ENCODE measurements around the gene RAB5IF.
"Not testable (repeated sequence)": the region's sequence is repeated elsewhere in the genome, so short reads cannot be mapped to it uniquely, and the experiment has no call there.

The RAB5IF gene

DNA sequence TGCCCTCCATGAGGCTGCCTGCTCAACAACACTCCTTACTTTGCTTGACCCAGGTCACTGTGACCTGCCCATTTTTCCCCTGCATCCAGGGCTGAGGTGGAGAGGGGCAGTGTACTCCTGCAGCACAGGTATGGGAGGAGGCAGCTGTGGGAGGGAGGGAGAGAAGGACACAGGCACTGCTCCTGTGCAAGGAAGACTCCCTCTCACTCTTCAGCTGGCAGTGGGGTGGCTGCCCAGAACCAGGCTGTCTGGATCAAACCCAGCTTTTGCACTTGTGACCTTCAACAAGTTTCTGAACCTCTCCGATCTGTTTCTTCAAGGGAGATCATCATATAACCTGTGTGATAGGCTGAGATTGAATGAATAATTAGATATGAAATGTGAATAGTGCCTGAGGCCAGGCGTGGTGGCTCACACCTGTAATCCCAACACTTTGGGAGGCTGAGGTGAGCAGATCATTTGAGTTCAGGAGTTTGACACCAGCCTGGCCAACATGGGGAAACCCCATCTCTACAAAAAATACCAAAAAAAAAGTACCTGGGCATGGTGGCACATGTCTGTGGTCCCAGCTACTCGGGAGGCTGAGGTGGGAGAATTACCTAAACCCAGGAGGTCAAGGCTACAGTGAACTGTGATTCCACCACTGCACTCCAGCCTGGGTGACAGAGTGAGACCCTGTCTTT lies 18.1 kb upstream of the RAB5IF start:
- no peak for DNase-seq

DNA sequence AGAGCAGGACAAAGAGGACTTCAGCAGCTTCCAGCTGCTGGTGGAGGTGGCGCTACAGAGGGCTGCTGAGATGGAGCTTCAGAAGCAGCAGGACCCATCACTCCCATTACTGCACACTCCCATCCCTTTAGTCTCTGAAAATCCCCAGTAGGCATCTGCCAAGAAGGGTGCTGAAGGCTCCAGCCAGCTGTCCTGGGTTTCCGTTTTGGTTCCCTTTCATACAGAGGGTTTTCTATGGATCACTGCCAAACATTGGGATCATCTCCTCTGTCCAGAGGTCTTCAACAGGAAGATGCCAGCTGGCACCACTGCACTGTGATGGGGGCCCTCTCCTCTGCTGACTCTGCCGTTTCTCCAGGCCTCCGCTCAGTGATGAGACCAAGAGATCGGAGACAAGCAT lies 14.3 kb upstream of the RAB5IF start:
- no peak for DNase-seq

DNA sequence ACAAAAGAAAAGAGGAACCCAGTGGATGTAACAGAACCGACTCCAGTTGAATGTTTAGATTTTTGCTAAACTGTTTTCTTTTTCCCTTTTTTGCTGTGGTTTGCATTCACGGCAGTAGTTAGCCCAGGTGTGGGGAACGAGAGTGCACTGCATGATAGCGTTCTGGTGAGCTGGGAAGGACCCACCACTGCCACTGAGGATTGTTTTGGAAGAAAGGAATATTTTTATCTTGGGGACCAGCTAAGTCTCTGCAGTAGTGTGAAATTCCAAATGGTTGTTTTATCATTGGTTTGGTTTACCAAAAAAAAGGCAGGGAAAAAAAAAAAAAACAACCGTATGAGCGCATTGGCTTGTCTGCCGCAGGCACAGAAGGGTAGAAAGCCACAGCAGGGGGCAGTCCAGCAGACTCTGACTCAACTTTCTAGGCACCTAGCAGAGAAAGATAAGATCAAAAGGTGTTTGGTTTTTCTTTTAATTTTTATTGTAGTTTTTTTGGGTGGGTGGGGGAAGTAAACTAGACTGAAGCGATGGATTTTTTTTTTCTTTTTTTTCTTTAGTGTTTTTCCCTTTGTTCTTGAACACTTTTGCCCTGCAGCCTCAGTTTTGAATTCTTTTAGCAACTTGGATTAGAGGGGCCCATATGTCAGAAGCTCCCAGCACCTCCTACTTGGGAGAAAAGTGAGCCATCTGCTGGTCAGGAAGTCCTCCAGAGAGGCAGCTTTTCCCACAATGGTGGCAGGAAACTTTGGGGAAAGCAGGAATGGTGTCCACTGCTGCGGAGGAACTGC lies 13.5 kb upstream of the RAB5IF start:
- peak; percentile 59 to 68 for DNase-seq

DNA sequence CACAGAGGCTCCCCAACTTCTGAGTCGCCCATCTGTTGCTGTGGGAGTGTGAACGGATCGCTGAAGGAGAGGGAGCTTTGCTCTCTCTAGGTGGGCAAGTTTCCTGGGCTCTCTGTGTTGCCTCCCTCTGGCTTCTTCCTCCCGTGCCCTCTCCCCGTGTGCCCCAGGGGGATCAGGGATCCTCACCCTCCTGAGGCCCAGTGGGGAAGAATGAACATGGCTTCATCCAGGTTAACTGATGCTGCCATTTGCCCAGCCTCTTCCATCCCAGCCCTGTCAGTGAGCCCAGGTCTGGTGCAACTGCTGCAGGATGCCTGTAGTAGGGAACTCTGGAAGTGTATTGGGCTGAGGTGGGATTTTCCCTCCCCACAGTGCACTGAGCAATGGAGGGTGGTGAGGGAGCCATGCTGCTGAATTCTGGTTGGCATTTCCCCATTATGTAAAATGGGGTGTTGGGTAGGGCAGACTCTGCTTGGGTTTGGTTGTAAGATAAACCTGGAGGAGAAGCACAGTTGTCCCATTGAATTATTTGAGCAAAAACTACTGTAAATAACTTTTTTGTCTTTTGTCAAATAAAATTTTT lies 12.1 kb upstream of the RAB5IF start:
- DNase-seq, result no peak

DNA sequence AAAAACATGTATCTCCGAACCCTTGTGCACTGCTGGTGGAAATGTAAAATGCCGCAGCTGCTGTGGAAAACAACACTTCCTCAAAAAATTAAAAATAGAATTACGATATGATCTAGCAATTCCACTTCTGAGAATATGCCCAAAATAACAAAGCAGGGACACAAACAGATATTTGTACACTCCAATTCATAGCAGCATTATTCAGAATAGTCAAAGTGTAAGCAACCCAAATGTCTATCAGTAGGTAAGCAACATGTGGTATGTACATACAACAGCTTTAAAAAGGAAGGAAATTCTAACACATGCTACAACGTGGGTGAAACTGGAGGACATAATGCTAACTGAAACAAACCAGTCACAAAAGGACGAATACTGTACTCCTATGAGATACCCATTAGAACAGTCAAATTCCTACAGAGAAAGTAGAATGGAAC lies 5.7 kb upstream of the RAB5IF start:
- DNase-seq, result no peak

DNA sequence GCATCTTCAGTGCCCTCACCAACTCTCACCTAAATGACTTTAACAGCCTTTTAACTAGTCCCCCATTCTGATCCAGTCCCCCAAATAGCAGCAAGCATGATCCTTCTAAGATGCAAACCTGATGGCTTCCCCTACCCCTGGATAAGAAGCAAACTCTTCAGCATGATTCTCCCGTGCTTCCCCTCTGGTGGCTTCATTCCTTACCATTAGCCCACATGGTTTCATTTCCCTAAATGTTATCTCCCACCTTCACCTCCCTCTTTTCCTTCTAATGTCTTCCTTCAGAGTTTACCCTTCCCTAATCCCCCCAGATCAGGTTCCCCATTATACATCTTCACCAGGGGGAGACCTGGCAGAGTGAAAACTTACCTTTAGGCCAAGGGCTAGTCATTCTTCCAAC lies 4.0 kb upstream of the RAB5IF start:
- no peak for DNase-seq

DNA sequence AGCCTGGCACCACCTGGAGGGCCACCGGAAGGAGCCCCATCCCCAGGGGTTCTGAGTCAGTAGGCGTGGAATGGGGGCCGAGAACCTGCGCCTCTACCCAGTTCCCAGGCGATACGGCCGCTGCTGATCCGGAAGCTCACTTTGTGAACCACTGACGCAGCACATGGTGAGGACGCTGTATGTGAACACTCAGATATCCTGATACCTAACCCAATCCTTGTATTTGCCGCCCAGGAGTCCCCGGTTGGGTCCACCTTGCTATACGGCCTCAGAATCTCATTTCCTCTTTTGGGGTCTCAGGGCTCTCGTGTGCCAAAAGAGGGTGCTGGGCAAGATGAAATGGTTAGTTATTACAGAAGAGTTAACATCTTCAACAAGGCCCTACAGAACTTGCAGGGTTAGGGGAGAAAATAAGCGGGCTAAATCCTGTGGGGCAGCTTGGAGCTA lies 604 bp upstream of the RAB5IF start:
- DNase-seq, result peak; percentile 33 to 41

DNA sequence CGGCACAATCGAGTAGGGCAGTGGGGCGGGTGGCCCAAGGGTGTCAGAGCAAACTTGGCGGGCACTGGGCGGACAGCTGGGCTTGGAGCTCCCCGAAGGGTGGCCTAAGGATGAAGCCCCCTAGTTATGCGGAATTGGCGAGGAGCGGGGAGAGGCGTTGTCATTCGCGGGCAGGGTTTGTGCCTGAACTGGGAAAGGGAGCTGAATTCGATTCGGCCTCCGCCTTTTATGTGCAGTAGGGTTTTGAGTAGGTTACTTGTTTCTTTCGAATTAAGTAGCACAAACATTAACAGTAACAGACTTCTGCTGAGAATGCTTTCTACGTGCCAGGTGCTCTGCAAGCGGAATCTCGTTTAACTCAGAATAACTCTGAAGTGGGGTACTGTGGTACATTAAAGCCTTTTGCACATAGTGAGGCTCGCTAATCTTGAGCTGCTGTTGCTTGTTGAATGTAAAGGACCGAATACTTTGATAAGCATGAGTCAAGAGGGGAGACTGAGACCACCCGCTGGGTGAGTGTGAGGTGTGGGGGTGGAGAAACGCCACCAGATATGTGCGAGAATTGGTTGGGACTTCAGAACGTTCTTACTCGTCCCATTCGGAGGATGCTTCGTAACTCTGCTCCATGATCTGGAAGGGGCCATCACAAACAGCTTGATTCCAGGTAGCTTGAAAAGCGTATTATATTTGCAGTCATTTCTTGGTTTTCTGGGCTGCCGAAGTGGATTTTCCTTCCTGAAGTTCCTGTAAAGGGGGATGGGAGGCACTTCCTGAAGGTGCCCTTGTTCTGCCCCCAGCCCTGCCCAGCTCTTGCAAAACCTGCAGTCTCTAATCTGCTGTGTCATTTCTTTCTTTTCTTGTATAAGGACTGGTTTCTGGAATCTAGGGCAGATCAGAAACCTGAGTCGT lies 833 bp downstream of the RAB5IF start:
- no peak for DNase-seq

DNA sequence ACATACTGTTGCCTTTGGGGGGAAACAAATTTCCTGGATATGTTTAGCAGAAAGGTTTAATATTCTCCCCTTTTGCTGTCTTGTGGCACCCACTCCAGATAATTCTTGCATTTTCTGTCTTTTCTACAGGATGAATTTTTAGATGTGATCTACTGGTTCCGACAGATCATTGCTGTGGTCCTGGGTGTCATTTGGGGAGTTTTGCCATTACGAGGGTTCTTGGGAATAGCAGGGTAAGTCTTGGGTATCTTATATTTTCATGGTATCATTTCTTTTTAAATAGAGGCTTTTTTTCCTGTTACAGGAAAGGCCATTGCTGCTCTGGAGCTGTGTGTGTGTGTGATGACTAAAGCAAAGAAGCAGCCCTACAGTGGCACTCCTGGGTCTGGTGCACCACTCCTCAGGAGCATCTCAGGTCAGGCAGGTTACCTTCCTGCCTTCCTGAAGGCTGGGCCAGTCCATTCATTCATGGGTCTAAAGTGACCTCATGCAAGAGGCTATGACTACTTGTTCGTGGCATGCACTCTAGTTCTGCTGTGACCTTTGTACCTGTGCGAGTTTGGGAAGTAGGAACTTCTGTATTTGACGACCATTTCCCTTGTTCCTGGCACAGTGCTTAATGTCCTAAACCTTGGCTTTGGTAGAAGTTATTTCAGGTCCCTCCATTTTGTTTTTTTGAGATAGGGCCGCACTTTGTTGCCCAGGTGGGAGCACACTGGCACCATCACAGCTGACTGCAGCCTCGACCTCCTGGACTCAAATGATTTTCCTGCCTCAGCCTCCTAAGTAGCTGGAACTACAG lies 2.2 kb downstream of the RAB5IF start:
- DNase-seq, result no peak

DNA sequence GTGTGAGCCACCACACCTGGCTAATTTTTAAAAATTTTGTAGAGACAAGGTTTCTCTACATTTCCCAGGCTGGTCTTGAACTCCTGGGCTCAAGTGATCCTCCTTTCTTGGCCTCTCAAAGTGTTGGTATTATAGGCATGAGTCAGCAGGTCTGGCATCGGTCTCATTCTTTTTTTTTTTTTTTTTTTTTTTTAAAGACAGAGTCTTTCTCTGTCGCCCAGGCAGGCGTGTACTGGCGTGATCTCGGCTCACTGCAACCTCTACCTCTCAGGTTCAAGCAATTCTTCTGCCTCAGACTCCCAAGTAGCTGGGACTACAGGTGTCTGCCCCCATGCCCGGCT lies 2.8 kb downstream of the RAB5IF start:
- DNase-seq, result not testable (repeated sequence)

DNA sequence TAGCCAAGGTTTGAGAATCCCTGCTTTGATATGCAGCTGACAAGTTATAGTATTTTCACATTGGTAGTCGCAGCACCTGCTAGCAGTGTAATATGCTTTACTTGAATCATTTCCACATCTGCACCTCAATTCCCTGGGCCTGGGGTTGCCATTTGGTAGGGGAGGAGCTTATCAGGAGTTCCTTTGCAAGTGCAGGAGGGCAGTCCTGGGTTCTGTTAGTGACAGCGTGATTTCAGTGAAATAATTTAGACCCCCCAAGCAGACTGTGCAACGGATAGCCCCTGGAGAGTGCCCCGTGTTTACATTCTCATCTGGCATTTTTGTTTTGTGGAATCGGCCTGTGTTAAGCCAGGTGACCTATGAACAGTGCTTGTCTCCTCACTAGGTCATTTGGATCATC lies 6.0 kb downstream of the RAB5IF start:
- DNase-seq, result no peak

DNA sequence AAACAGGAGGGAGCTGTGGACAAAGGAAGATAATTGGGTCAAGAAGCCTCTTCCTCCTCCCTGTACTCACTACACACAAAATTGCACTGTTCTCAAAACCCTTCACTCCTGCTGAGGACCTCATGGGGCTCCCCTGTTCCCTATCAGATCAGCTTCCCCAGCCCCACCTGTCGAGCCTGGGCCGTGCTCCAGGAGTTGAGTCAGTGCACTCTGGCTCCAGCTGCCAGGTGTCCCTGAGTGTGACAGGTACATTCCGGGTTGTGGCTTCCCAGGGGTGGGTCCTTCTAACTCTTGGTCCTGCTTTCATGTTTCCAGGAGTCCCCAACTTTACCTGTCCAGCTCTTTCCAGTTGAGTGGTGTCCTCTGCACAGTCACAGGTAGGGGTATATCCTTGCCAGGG lies 8.4 kb downstream of the RAB5IF start:
- DNase-seq, result no peak

DNA sequence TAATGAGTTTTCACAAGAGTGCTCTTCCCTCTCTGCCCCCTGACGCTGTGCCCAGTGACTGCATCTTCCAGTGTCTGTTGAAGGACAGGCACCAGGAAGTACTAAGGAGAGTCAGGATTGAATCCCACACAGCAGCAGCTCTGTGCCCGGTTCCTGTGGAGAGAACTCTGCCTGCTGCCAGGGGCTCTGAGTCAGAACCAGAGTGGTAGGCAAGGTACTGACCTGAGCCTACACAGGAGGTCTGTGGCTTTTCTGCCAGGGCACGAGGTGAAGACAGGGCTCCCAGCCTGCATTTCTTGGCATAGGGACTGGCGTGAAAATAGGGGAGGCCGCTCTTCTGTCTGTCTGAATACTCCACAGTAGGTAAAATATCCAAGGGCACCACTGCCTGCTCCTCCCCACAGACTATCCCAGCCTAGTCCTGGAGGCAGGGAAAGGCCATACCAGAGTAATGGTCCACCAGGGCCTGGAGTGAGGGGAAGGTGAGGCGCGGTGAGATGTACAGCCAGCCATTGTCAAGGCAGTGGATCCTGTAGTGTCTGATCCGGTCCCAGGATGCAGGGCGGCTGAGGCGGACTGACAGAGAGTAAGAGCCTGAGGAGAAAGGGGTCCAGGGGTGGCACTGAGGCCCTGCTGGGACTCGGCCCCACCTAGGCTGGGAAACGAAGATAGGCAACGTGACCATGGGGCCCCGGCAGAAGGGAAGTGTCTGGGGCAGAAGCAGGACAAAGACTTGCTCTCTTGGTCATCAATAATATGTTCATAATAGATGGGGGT lies 9.4 kb downstream of the RAB5IF start:
- no peak for DNase-seq

DNA sequence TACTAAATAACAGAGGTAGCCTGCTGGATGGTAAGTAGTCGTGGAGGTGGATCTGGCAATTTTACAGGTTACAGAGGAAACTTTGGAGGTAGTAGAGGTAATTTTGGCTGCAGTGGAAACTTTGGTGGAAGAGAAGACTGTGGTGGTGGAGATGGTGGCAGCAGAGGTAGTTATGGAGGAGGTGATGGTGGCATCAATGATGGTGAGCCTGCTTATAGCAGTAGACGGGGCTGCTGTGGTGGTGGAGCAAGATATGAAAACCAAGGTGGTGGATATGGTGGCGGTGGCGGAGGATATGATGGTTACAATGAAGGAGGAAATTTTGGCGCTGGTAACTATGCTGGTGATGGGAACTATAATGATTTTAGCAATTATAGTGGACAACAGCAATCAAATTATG lies 15.3 kb downstream of the RAB5IF start:
- DNase-seq, result no peak

DNA sequence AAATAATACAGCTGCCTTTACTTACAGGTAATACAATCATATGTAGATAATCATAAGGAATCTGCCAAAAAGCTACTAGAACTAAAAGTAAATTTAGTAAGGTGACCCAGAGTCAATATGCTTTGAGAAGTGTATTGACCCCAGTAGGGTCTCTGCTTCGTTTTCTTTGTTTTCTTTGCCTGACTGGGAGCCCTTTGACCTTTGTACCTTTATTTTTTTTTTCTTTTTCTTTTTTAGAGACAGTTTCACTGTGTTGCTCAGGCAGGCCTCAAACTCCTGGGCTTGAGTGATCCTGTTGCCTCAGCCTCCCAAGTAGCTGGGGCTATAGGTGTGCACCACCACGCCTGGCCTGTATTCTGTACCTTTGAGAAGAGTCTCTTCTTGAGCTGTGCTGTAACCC lies 17.9 kb downstream of the RAB5IF start:
- no peak for DNase-seq

DNA sequence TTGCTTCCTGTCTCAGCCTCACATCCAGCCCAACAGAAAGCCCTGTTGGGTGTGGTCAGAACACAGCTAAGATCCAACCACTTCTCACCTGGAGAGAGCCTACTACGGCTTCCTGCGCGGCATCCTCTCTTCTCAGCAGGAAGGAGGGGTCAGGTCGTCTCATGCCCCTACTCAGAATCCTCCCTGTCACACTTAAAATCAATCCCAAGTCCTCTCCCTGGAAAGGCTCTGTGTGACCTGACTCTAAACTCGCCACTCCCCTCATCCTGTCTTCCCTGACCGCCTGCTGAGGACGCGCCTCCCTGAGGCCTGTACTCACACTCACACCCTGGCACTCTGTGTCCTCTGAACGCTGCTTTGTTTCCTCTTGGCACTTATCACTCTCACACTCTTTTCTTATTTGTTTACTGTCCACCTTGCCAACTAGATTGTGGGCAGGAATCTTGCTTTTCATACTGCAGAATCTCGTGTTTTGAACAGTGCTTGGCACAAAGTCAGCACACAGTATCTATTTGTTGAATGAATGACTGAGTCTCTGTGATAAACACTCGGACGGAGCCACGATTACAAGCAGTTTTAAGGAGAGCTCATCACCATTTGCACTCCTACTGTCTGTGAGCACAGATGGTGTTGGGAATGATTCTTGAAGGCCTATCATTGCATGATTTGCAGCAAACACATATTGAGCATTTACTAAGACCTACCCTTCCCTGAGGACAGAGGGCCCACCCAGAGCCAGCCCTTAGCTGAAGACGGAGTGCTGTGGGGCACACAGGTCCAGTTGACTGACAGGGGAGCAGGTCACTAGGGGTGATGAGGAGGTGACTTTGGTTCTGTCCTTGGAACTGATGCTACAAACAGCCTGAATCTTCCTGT lies 18.7 kb downstream of the RAB5IF start:
- DNase-seq, result no peak

DNA sequence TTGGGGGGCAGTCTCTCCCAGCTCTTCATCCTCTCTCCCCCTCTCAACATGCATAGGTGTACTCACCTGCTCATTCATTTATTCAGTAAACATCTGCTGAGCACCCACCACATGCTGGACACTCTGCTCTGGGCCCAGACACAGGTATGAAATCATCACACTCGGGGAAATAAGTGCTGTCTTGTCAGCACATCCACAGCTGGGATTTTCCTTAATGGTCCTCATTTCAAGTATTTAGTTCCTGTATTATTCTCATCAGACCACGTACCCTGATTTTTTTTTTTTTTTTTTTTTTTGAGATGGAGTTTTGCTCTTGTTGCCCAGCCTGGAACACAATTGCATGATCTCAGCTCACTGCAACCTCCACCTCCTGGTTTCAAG lies 19.4 kb downstream of the RAB5IF start:
- DNase-seq, result no peak

DNA sequence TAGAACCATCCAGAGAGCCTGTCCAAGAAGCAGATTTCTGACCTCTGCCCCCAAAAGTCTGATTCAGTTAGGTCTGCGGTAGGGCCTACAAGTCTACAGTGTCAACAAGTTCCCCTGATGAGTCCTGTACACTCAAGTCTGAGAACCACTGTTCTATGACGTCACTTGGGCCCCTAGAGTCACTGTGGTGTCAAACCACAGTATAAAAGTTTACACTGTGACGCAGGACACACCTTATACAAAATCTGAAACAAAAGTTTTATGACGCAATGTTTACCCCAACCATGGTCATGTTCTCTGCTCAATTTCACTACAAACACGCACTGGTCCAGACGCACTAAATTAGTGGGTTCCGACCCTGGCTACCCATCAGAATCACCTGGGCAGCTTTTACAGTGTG lies 22.5 kb downstream of the RAB5IF start:
- DNase-seq, result no peak

DNA sequence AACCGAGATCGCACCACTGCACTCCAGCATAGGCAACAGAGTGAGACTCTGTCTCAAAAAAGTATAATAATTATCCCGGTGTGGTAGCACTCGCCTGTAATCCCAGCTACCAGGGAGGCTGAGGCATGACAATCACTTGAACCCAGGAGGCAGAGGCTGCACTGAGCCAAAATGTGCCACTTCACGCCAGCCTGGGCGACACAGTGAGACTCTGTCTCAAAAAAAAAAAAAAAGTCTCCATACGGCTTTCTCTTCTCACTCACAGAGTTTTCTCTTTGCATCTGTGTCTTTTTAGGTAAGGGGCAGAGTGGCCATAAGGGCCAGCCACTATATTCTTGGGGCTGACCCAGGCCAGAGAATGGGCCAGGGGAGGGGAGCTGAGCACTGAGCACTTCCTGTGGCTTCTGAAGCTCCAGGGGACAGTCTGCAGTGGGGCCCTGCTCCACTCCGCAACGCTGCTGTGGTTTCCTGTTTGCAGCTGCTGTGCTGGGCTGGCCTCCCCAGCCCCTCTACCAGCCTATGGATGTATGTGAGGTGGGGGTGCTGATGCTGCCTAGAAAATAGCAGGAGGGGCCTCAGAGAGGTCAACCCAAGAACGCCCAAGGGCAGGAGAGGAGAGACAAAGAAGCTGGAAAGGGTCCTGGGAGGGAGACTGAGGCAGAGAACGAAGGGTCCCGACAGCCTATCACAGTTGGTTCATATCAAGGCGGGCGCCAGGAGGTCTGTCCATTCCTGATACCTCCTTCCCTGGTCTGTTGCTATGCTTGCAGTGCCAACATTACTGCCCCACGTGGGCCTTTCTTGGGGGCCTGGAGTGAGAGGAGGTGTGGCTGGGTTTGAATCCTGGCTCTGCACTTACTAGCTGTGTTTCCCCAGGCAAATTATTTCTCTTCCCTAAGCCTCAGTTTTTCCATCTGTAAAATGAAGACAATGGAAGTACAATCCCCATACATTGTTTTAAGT lies 24.4 kb downstream of the RAB5IF start:
- no peak for DNase-seq

Data from activated CD4-positive, alpha-beta T cell treated with anti-CD3 and anti-CD28 coated beads, Interleukin-2, amount 50 U/mL, for 4 hours (primary cell).